ENCODE results near the gene GSE1. TPM values are rescaled to one million over a fixed set of nuclear protein-coding genes. Genes with fewer than 3 reads are reported as not detected.

The GSE1 gene
- total RNA-seq, 4 donors from 2014 or later, result 79.7 to 196 (median 143) TPM

DNA sequence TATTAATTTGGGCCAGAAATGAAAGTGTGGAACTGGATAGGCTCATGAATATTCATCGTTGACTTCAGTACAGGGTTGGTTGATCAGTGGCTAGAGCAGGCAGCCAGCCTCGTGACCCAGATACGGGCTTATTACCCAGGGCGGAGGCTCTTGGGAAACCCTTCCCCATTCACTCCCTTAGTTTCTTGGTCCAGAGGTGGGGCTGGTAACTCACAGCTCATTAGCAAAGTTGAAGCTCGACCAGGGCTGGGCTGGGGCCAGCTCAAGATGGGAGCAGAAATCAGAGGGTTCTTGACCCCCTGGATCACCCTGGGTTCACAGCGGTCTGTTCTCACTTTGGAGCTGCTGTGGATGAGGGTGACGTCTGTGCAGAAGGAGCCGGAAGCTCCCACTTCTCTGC is 44.6 kb upstream of the GSE1 start:
- H3K36me3 ChIP-seq, result no peaks in the 10 kb centered on the region
- DNase-seq, result peak in 2 of 3 donors; percentile 83 to 89
- peaks cover 13 to 67% (median 33%) of the 10 kb centered on the region in 4 donors for H3K4me1 ChIP-seq
- no peaks in the 10 kb centered on the region for H3K27me3 ChIP-seq
- H3K4me3 ChIP-seq, result no peak overlapping the region
- TF ChIP-seq, protein P1, sequence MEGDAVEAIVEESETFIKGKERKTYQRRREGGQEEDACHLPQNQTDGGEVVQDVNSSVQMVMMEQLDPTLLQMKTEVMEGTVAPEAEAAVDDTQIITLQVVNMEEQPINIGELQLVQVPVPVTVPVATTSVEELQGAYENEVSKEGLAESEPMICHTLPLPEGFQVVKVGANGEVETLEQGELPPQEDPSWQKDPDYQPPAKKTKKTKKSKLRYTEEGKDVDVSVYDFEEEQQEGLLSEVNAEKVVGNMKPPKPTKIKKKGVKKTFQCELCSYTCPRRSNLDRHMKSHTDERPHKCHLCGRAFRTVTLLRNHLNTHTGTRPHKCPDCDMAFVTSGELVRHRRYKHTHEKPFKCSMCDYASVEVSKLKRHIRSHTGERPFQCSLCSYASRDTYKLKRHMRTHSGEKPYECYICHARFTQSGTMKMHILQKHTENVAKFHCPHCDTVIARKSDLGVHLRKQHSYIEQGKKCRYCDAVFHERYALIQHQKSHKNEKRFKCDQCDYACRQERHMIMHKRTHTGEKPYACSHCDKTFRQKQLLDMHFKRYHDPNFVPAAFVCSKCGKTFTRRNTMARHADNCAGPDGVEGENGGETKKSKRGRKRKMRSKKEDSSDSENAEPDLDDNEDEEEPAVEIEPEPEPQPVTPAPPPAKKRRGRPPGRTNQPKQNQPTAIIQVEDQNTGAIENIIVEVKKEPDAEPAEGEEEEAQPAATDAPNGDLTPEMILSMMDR (IDR thresholded peaks at IDR 0.05), result no peak
- peak; percentile 22 to 56 for TF ChIP-seq POLR2A (IDR thresholded peaks at IDR 0.05)
- H3K9me3 ChIP-seq, result no peaks in the 10 kb centered on the region
- peak overlapping the region; percentile 61 to 86 (median 78) for H3K27ac ChIP-seq

DNA sequence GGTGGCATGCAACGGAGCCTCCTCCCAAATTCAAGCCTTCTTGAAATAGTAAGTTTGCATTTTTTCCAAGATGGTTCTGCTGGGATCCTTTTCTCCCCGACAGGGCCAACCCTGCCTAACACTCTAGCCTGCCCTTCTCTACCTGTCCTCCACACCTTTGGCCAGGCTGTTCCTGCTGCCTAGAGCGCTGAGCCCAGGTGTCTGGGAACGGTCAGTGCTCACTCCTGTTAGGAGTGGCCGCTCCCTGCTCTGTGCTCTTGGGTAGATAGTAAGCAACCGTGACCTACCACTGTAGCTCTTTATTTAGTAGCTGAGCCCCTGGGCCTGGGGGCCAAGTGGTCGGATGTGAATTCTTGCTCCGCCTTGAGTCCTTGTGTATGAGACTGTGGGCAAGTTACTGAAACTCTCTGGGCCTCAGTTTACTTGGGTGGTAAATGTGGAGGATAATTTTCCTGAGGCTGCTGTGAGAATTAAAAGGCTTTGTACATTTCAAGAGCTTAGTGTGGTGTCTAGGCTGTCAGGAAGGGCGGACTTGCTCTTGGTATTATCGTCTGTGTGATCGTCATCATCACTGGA is 44.0 kb upstream of the GSE1 start:
- TF ChIP-seq, protein P1 (IDR thresholded peaks at IDR 0.05), result no peak
- no peak for TF ChIP-seq POLR2A (IDR thresholded peaks at IDR 0.05)
- DNase-seq, result no peak
- no peaks in the 10 kb centered on the region for H3K9me3 ChIP-seq
- no peaks in the 10 kb centered on the region for H3K27me3 ChIP-seq
- H3K36me3 ChIP-seq, result no peaks in the 10 kb centered on the region
- peaks cover 10 to 67% (median 35%) of the 10 kb centered on the region in 4 donors for H3K4me1 ChIP-seq
- H3K4me3 ChIP-seq, result peak overlapping the region in 1 of 4 donors; percentile 10
- H3K27ac ChIP-seq, result peak overlapping the region; percentile 61 to 86 (median 78)

GRCh38 chr16:85569615-85570212 is 43.4 kb upstream of the GSE1 start:
- Histone ChIP-seq H3K36me3 (no peaks in the 10 kb centered on the region), H3K4me3 (peak overlapping the region in 2 of 4 donors; percentile 7 to 10), H3K9me3 (no peaks in the 10 kb centered on the region), H3K4me1 (peaks cover 10 to 68% (median 36%) of the 10 kb centered on the region in 4 donors), H3K27ac (peak overlapping the region; percentile 61 to 86 (median 78)), H3K27me3 (no peaks in the 10 kb centered on the region)
- TF ChIP-seq, protein P1 (IDR thresholded peaks at IDR 0.05), result no peak
- no peak for TF ChIP-seq POLR2A (IDR thresholded peaks at IDR 0.05)
- peak in 2 of 3 donors; percentile 71 to 77 for DNase-seq

GRCh38 chr16:85570213-85570734 is 42.8 kb upstream of the GSE1 start:
- H3K4me1 ChIP-seq, result peaks cover 12 to 74% (median 38%) of the 10 kb centered on the region in 4 donors
- peak overlapping the region in 2 of 4 donors; percentile 7 to 10 for H3K4me3 ChIP-seq
- H3K36me3 ChIP-seq, result no peaks in the 10 kb centered on the region
- no peaks in the 10 kb centered on the region for H3K9me3 ChIP-seq
- no peaks in the 10 kb centered on the region for H3K27me3 ChIP-seq
- DNase-seq, result peak in 1 of 3 donors; percentile 36
- H3K27ac ChIP-seq, result peak overlapping the region; percentile 61 to 86 (median 78)
- no peak for TF ChIP-seq POLR2A (IDR thresholded peaks at IDR 0.05)
- TF ChIP-seq, protein P1 (IDR thresholded peaks at IDR 0.05), result no peak

DNA sequence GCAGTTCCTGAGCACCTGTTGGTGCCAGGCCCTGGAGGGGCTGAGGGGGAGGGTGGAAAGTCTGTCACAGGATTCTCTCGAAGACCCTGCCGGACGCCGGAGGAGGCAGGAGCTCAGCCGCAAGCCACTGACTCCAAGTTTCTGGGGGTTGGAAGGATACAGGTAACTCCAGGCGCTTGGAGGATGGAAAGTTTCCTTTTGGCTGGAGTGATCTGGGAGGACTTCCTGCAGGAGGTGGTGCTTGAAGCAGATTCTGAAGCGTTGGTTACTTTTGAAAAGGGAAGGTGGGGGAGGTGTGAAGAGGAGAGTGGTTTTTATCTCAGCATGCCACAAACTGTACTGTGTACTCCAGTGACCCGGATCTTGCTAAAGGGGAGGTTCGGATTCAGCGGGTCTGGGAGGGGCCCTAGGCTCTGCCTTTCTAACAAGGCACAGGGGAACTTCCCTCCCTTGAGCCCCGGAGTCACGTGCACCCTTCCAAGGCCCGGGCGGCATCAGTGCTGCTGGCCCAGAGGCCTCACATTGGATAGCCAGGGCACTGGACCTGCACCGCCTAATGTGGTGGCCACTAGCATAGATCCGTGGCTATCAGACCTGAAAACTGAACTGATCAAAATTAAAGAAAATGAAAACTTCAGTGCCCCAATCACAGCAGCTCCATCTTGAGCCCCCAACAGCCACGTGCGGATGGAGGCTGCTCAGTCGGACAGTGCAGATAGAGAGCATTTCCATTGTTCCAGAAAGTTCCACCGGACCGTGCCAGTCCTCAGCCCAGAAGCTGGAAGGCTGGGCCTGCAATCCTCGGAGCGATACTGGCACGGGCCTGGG is 42.2 kb upstream of the GSE1 start:
- Histone ChIP-seq H3K4me1 (peaks cover 15 to 71% (median 39%) of the 10 kb centered on the region in 4 donors), H3K4me3 (peak overlapping the region in 1 of 4 donors; percentile 7), H3K27me3 (no peaks in the 10 kb centered on the region), H3K9me3 (no peaks in the 10 kb centered on the region), H3K36me3 (no peaks in the 10 kb centered on the region), H3K27ac (peak overlapping the region in 3 of 4 donors; percentile 36 to 83 (median 72))
- TF ChIP-seq, protein P1 (IDR thresholded peaks at IDR 0.05), result no peak
- TF ChIP-seq POLR2A (IDR thresholded peaks at IDR 0.05), result no peak
- peak in 2 of 3 donors; percentile 72 to 78 for DNase-seq
